ENCODE results near the gene PC.

PC gene

DNA sequence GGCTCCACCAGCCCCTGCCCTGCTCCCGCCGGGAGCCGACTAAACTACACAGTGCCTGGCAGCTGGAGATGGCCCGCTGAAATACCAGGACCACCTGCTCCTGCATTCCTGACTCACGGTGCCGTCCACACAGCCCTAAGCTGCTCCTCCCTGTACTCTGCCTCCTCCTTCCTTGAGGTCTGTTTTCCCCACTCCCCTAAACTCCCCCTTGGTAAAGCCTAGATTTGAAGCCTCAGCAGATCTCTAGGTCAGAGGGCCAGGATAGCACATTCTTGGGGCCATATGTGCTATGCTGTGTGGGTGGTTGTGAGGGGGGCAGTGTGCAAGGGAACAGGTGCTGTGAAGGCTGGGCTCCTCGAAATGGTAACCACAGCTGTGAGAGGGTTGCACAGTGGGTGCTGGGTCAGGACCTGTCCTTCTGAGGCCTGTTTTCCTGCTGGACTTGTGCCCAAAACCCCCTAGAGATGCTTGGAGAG lies 91.6 kb downstream of the PC start:
- no peak for DNase-seq (ENCODE audit: low read depth)

DNA sequence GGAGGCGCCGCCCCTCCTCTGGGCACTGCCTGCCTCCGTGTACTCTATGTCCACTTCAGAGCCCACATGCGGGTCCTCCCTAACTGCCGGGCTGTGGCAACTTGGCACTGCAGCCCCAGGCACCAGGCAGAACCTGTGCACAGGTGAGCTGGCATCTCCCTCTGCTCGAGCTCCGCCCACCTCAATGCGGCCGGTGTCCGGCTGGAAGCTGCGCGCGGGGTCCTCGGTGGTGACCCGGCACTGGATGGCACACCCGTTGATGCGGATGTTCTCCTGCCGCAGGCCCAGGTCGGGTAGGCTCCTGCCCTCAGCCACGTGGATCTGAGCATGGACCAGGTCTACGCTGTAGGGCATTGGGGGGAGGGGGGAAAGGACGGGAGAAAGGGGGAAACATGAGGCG lies 92.2 kb downstream of the PC start:
- DNase-seq (ENCODE audit: low read depth) = no peak

- no peak for DNase-seq (ENCODE audit: low read depth)
Measured at GRCh38 chr11:66864924-66865697, 93.1 kb downstream of the PC start.

GRCh38 chr11:66864172-66864901 lies 93.8 kb downstream of the PC start:
- no peak for DNase-seq (ENCODE audit: low read depth)

- DNase-seq (ENCODE audit: low read depth) = no peak
Measured at GRCh38 chr11:66863428-66864125, 94.6 kb downstream of the PC start.

DNA sequence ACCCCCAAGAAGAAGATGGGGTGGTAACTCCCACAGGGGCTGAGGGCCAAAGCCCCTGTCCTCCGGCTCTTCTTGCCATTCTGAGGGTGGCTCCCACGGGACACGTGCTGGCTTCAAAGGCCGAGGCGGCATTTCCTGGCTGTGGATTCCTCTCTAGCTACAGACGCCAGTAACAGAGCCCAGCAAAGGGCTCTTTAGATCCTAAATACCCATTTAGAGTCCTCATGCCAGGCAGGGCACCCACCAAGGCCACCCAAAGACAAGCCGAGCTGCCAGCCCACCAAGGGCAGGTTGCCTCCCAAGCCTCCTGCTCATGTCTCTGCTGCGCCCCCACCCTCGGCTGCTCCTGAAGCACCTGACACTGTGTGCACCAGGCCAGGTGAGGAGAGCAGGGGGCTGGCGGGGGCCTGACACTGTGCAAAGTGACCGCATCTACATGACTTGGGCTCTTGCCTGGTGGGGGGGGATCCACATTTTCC lies 95.6 kb downstream of the PC start:
- DNase-seq (ENCODE audit: low read depth) = no peak

- DNase-seq (ENCODE audit: low read depth) = no peak
Measured at GRCh38 chr11:66861774-66862558, 96.2 kb downstream of the PC start.

- no peak for DNase-seq (ENCODE audit: low read depth)
Measured at GRCh38 chr11:66861038-66861773, 97.0 kb downstream of the PC start.

DNA sequence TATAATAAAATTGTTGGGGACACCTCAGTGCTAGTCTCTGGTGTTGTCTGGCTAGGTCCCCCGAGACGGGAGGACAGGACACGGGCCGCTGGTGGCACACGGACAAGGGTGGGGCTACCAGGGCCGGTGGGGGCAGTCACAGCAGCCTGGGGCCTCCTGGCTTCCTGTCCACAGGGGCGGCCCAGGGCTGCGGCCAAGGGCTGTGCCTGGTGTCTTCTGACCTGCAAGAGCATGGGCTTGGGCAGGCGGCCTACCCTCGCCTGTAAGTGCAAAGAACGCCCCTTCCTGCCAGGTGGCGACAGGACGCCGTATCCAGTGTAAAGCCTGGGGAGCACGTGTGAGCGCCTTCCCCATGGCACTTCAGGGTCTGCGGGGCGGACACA lies 97.7 kb downstream of the PC start:
- DNase-seq (ENCODE audit: low read depth) = no peak

- DNase-seq (ENCODE audit: low read depth) = no peak
Measured at GRCh38 chr11:66859686-66860448, 98.3 kb downstream of the PC start.

- DNase-seq (ENCODE audit: low read depth) = no peak
Measured at GRCh38 chr11:66858939-66859685, 99.1 kb downstream of the PC start.

DNA sequence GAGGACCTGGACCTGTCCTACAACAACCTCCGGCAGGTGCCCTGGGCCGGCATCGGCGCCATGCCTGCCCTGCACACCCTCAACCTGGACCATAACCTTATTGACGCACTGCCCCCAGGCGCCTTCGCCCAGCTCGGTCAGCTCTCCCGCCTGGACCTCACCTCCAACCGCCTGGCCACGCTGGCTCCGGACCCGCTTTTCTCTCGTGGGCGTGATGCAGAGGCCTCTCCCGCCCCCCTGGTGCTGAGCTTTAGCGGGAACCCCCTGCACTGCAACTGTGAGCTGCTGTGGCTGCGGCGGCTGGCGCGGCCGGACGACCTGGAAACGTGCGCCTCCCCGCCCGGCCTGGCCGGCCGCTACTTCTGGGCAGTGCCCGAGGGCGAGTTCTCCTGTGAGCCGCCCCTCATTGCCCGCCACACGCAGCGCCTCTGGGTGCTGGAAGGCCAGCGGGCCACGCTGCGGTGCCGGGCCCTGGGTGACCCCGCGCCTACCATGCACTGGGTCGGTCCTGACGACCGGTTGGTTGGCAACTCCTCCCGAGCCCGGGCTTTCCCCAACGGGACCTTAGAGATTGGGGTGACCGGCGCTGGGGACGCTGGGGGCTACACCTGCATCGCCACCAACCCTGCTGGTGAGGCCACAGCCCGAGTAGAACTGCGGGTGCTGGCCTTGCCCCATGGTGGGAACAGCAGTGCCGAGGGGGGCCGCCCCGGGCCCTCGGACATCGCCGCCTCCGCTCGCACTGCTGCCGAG lies 99.8 kb downstream of the PC start:
- DNase-seq (ENCODE audit: low read depth) = no peak

DNA sequence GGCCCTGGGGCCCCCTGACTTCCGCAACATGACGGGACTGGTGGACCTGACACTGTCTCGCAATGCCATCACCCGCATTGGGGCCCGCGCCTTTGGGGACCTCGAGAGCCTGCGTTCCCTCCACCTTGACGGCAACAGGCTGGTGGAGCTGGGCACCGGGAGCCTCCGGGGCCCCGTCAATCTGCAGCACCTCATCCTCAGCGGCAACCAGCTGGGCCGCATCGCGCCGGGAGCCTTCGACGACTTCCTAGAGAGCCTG lies 100.3 kb downstream of the PC start:
- DNase-seq (ENCODE audit: low read depth) = no peak

DNA sequence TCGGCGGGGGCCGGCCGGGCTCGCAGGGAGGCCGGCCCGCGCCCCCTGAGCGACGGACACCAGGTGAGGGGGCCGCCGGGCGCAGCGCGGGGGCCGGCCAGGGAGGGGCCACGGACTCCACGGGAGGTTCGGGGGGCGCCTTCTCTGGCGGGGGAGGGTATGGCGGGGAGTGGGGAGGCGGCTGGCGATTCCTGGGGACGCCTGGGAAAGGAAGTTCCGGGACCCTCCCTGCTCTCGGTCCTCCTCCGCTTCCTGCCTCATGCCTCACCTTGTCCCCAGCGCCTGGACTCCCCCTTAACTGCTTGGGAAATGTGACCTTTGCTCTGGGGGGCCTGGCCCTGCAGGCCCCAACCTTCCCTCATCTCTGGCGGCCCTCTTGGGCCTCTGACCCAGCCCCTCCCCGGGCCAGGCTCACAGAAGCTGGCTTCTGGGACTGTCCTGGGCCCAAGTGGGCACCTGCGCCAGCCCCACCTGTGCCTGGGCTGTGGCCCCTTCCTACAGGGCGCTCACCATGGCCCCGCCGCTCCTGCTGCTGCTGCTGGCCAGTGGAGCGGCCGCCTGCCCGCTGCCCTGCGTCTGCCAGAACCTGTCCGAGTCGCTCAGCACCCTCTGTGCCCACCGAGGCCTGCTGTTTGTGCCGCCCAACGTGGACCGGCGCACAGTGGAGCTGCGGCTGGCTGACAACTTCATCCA lies 100.8 kb downstream of the PC start:
- DNase-seq (ENCODE audit: low read depth) = no peak

GRCh38 chr11:66856496-66857233 lies 101.5 kb downstream of the PC start, which contains the start of gene LRFN4:
LRFN4 (plus strand) TSS chr11:66857064; CDS start chr11:66857745, 681 bp downstream.
- DNase-seq (ENCODE audit: low read depth) = no peak

DNA sequence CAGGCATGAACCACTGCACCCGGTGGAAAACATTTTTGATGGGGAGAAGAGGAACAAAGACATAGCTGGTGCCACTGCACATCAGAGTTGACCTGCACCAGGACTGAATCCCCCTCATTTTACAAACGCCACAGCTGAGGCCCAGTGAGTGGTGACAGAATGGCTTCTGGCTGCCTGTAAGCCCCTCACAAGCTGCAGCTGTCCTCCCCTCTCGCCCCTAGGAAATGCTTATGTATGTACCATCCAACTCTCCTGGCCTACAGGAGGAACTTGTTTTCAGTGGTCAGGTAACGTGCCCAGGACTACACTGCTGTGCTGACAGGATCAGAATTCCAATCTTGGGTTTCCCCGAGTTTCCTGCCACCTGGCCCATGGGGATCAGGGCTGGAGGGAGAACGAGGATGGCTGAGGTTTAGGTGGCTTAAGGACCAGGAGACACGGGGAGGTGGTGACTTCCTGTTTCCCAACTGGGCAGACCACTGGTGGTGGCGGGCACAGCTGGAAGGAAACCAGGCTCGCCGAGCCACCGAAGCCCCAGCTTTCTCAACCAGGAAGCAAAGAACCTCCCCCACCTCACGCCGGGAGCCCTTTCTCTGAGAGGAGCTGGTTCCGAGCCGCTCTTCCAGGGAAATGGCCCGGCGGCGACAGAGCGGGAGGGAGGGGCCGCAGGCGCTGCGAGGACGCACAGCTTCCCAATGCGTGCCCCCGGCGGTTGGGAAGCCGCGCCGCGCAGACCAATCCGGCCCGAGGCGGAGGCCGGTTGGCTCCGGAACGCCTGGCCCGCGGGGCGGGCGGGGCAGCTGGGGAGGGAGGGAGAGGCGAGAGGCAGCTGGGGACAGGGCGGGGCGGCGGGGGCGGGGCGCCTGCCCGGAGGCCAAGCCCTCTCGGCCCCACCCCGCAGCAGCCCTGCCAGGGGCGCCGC lies 102.3 kb downstream of the PC start:
- peak; percentile 67 for DNase-seq (ENCODE audit: low read depth)

GRCh38 chr11:66854729-66855211 lies 103.4 kb downstream of the PC start:
- DNase-seq (ENCODE audit: low read depth) = no peak

All from stimulated activated CD8-positive, alpha-beta memory T cell treated with anti-CD3 and anti-CD28 coated beads, Interleukin-7, amount 100 ng/mL, for 24 hours (primary cell).